Measurements from ENCODE around the gene ABHD14A. TPM values are rescaled to one million over a fixed set of nuclear protein-coding genes. Genes with fewer than 3 reads are reported as not detected.

Gene ABHD14A
- total RNA-seq, 2 experiments from 2014 or later, result 7.5 to 8.9 TPM

DNA sequence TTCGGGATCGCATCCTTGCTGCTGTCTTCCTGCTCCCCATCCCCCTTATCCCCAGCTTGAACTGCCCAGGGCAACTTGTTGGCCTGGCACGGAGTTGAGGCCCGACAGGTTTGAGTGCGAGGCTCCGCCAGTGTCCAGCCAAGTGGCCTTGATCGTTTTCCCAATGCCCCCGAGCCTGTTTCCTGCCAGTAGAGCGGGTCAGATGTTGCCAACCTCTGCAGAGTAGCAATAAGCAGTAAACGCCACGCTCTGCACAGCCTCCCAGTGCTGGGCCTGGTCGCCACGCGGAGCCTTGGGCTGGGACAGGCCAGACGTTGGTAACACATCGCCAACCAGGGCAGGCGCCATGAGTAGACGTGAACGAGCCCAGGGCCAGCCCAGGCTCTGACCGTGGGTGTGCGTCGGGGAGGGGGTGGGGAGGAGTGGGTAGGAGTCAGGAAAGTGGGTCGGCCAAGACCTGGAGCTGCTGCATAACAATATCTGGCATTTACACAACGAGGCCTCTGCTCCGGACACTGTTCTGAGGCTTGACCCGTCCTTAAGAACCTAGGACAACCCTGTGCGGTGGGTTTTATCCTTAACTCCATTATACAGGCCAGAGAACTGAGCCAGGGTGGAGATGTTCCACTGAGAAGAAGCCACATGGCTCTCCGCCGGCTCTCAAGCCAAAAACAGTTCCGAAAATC is 444 bp upstream of the ABHD14A start:
- DNase-seq (ENCODE audit: low spot score), result no peak
- peak overlapping the region; percentile 30 for H3K27ac ChIP-seq (ENCODE audit: low read depth, low read length, poor library complexity, severe bottlenecking)
- intact Hi-C loops (cut with micrococcal nuclease; ENCODE audit: unreplicated experiment), result loop anchor here (1.0 to 2.0 kb wide), 2 partner anchors 20 to 32 kb away; partner anchors contain the start of genes PARP3 and RPL29
- no peaks in the 10 kb centered on the region for H3K79me2 ChIP-seq (ENCODE audit: insufficient read depth, low read depth, low read length)
- BruUV-seq (replicated peaks), result no TSS peak
- TF ChIP-seq EZH2phosphoT487 (IDR thresholded peaks at IDR 0.05; ENCODE audit: borderline replicate concordance, low read depth, low read length), result no peak
- TF ChIP-seq, protein P1, sequence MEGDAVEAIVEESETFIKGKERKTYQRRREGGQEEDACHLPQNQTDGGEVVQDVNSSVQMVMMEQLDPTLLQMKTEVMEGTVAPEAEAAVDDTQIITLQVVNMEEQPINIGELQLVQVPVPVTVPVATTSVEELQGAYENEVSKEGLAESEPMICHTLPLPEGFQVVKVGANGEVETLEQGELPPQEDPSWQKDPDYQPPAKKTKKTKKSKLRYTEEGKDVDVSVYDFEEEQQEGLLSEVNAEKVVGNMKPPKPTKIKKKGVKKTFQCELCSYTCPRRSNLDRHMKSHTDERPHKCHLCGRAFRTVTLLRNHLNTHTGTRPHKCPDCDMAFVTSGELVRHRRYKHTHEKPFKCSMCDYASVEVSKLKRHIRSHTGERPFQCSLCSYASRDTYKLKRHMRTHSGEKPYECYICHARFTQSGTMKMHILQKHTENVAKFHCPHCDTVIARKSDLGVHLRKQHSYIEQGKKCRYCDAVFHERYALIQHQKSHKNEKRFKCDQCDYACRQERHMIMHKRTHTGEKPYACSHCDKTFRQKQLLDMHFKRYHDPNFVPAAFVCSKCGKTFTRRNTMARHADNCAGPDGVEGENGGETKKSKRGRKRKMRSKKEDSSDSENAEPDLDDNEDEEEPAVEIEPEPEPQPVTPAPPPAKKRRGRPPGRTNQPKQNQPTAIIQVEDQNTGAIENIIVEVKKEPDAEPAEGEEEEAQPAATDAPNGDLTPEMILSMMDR (conservative IDR thresholded peaks at IDR 0.05; ENCODE audit: low read length), result peak; percentile 1; the same call in 1 of the 2 replicates
- H2AFZ ChIP-seq (ENCODE audit: low read length), result peak overlapping the region; percentile 95
- H3K4me1 ChIP-seq (ENCODE audit: insufficient read depth, low read length, poor library complexity, severe bottlenecking), result peaks cover 30% of the 10 kb centered on the region
- no peaks in the 10 kb centered on the region for H3K36me3 ChIP-seq (ENCODE audit: insufficient read depth, low read length)
- peak overlapping the region; percentile 76 for H3K4me3 ChIP-seq (ENCODE audit: low read depth, low read length, poor library complexity, severe bottlenecking)
- ChIA-PET CTCF (ENCODE audit: unreplicated experiment) (interaction anchor here (0.5 to 1.3 kb wide), 3 partner anchors 12 to 41 kb away, joined by 3 to 4 read pairs (median 4); partner anchors contain the start of gene RRP9), POLR2A (interaction anchor here (0.8 to 0.9 kb wide), 2 partner anchors 32 to 33 kb away, joined by 3 read pairs; partner anchors contain the start of genes PARP3 and RRP9)
- H3K9me3 ChIP-seq (ENCODE audit: low read length), result no peaks in the 10 kb centered on the region
- no peaks in the 10 kb centered on the region for H3K9me2 ChIP-seq (ENCODE audit: insufficient read depth, low read length)
- H3K4me2 ChIP-seq (ENCODE audit: low read length), result peak overlapping the region; percentile 95
- no peaks in the 10 kb centered on the region for H4K20me1 ChIP-seq (ENCODE audit: insufficient read depth, low read length)

DNA sequence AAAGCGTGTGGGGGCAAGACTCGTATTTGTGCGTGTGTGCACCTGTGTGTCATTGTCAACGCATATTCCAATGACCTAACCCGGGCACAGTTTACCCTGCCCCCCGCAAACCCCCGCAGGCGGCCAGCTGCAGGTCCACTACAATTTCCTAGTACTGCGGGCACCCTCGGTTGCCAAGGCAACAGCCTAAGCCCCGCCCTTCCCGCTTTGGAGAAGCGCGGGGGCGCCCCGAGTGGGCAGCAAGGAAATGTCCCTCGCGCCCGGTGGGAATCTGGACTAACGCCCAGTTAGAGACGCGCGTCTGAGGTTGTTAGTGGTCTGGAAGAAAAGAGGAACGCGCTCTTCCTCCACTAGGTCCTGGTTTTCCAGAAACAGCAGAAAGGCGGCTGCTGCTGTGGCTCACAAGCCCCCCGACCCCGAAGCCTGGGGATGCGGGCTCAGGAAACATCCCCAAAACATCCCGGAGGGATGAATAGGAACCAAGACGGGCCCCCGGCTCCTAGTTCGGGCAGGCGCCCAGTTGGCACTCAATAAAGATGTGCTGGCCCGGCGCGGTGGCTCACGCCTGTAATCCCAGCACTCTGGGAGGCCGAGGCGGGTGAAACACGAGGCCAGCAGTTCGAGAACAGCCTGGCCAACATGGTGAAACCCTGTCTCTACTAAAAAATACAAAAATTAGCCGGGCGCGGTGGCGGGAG is 1.1 kb downstream of the ABHD14A start:
- no TSS peak for BruUV-seq (replicated peaks)
- H3K4me3 ChIP-seq (ENCODE audit: low read depth, low read length, poor library complexity, severe bottlenecking), result peak overlapping the region; percentile 76
- H3K27ac ChIP-seq (ENCODE audit: low read depth, low read length, poor library complexity, severe bottlenecking), result no peak overlapping the region
- no peaks in the 10 kb centered on the region for H3K79me2 ChIP-seq (ENCODE audit: insufficient read depth, low read depth, low read length)
- no peaks in the 10 kb centered on the region for H3K9me2 ChIP-seq (ENCODE audit: insufficient read depth, low read length)
- H3K36me3 ChIP-seq (ENCODE audit: insufficient read depth, low read length), result no peaks in the 10 kb centered on the region
- TF ChIP-seq, protein P1 (conservative IDR thresholded peaks at IDR 0.05; ENCODE audit: low read length), result 0 out of 2 replicates have a peak, but pooled peaks have one; percentile 41
- TF ChIP-seq EZH2phosphoT487 (IDR thresholded peaks at IDR 0.05; ENCODE audit: borderline replicate concordance, low read depth, low read length), result no peak
- ChIA-PET POLR2A (interaction anchor here (0.7 kb wide), 1 partner anchor 34 kb away, joined by 3 read pairs; the partner anchor contains the start of genes PARP3 and RRP9), CTCF (ENCODE audit: unreplicated experiment) (no interaction called here)
- peak overlapping the region; percentile 95; the same call in 1 of the 2 replicates for H2AFZ ChIP-seq (ENCODE audit: low read length)
- no peaks in the 10 kb centered on the region for H3K9me3 ChIP-seq (ENCODE audit: low read length)
- no peaks in the 10 kb centered on the region for H4K20me1 ChIP-seq (ENCODE audit: insufficient read depth, low read length)
- H3K4me1 ChIP-seq (ENCODE audit: insufficient read depth, low read length, poor library complexity, severe bottlenecking), result peaks cover 30% of the 10 kb centered on the region
- DNase-seq (ENCODE audit: low spot score), result peak; percentile 44
- intact Hi-C loops (cut with micrococcal nuclease; ENCODE audit: unreplicated experiment), result loop anchor here (2.0 kb wide), 1 partner anchor 19 kb away; the partner anchor contains the start of gene RPL29
- H3K4me2 ChIP-seq (ENCODE audit: low read length), result peak overlapping the region; percentile 95

Data from OCI-LY7 (cell line).